ENCODE results near the gene TMEM208. TPM values are rescaled to one million over a fixed set of nuclear protein-coding genes. Genes with fewer than 3 reads are reported as not detected.

The TMEM208 gene
- polyA plus RNA-seq, 2 of the 4 experiments (the other 2 are of a cell fraction) = 73.5 to 114 TPM

GRCh38 chr16:67195676-67196075 is 31.3 kb upstream of the TMEM208 start (continued):
- TF ChIP-seq, protein P1, sequence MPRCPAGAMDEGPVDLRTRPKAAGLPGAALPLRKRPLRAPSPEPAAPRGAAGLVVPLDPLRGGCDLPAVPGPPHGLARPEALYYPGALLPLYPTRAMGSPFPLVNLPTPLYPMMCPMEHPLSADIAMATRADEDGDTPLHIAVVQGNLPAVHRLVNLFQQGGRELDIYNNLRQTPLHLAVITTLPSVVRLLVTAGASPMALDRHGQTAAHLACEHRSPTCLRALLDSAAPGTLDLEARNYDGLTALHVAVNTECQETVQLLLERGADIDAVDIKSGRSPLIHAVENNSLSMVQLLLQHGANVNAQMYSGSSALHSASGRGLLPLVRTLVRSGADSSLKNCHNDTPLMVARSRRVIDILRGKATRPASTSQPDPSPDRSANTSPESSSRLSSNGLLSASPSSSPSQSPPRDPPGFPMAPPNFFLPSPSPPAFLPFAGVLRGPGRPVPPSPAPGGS (IDR thresholded peaks at IDR 0.05) = no peak
- TF ChIP-seq HDAC2 (IDR thresholded peaks at IDR 0.05) = no peak

- 92% methylated on average over 1 of the region's 1 CpG for WGBS (ENCODE audit: missing lambda C conversion rate)
- POLR2A ChIA-PET = no interaction called here
- no peak overlapping the region for H3K4me3 ChIP-seq
- CTCF ChIA-PET = interaction anchor here (0.6 to 10.3 kb wide), 10 partner anchors 8 to 281 kb away, joined by 3 to 105 read pairs (median 8); partner anchors contain the start of genes EXOC3L1, FBXL8, FHOD1 and TRADD
- no peak for ATAC-seq
- FAIRE-seq = no peak
- no peak for DNase-seq (ENCODE audit: low read depth in 1 of 2, low spot score in 1 of 2)
- no peaks in the 10 kb centered on the region for H3K9me3 ChIP-seq
- TF ChIP-seq HOXB5 (CRISPR knock-in tag; IDR thresholded peaks at IDR 0.05) (no peak), PHF8 (IDR thresholded peaks at IDR 0.05; ENCODE audit: borderline replicate concordance, low read depth) (no peak), HOXA7 (CRISPR knock-in tag; IDR thresholded peaks at IDR 0.05) (no peak), ZNF302 (CRISPR knock-in tag; IDR thresholded peaks at IDR 0.05) (no peak), HEYL (CRISPR knock-in tag; IDR thresholded peaks at IDR 0.05) (no peak), EHF (CRISPR knock-in tag; IDR thresholded peaks at IDR 0.05) (no peak), NPAS2 (CRISPR knock-in tag; IDR thresholded peaks at IDR 0.05; ENCODE audit: borderline replicate concordance) (no peak), MAFK (IDR thresholded peaks at IDR 0.05; ENCODE audit: partially characterized antibody) (no peak), RCOR1 (IDR thresholded peaks at IDR 0.05; ENCODE audit: low read depth, low read length) (no peak)
- TF ChIP-seq, protein P2, sequence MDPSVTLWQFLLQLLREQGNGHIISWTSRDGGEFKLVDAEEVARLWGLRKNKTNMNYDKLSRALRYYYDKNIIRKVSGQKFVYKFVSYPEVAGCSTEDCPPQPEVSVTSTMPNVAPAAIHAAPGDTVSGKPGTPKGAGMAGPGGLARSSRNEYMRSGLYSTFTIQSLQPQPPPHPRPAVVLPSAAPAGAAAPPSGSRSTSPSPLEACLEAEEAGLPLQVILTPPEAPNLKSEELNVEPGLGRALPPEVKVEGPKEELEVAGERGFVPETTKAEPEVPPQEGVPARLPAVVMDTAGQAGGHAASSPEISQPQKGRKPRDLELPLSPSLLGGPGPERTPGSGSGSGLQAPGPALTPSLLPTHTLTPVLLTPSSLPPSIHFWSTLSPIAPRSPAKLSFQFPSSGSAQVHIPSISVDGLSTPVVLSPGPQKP (IDR thresholded peaks at IDR 0.05; ENCODE audit: low read depth, low read length) = no peak
- peaks cover 22% of the 10 kb centered on the region for H3K4me1 ChIP-seq
- no peak overlapping the region for H3K4me2 ChIP-seq
- H3K27ac ChIP-seq = no peak overlapping the region
These were observed 30.0 kb upstream of the TMEM208 start for GRCh38 chr16:67196881-67197280.

DNA sequence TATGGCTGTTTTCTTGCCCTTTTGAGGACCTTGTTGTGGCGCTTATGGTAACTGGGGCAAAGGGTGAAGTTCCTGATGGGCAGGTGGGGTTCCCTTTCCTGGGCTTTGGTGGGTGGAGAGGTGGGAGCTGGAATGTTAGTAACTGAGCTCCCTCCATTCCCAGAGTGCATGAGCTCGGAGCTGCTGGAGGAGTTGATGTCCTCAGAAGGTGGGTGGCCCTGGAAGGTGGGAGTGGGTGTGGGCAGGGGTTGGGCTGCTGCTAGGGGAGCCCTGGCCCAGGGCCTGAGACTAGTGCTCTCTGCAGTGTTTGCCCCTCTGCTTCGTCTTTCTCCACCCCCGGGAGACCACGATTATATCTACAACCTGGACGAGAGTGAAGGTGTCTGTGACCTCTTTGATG is 29.2 kb upstream of the TMEM208 start:
- ChIA-PET POLR2A (interaction anchor here (0.6 to 1.6 kb wide), 4 partner anchors 10 to 48 kb away, joined by 3 to 5 read pairs (median 4); partner anchors contain the start of gene TMEM208), CTCF (interaction anchor here (0.6 to 10.3 kb wide), 28 partner anchors 9 to 532 kb away, joined by 3 to 105 read pairs (median 6); partner anchors contain the start of genes EXOC3L1, FBXL8, FHOD1 and TMEM208)
- no peak for TF ChIP-seq HES2 (IDR thresholded peaks at IDR 0.05)
- TF ChIP-seq, protein P1 (IDR thresholded peaks at IDR 0.05) = no peak
- no peak for TF ChIP-seq CEBPB (IDR thresholded peaks at IDR 0.05)
- no peak for TF ChIP-seq ATOH8 (CRISPR knock-in tag; IDR thresholded peaks at IDR 0.05; ENCODE audit: low read depth)
- no peak for TF ChIP-seq RFX5 (IDR thresholded peaks at IDR 0.05)
- no peak for TF ChIP-seq EHF (CRISPR knock-in tag; IDR thresholded peaks at IDR 0.05)
- no peak for TF ChIP-seq E2F6 (IDR thresholded peaks at IDR 0.05; ENCODE audit: borderline replicate concordance, low read depth)
- no peak for TF ChIP-seq NR3C1 (IDR thresholded peaks at IDR 0.05)
- TF ChIP-seq RAD21 (conservative IDR thresholded peaks at IDR 0.05 in 1 of 2, IDR thresholded peaks at IDR 0.05 in 1 of 2) = no peak
- TF ChIP-seq ZFP36 (IDR thresholded peaks at IDR 0.05; ENCODE audit: borderline replicate concordance, partially characterized antibody) = no peak
- no peak for TF ChIP-seq CHD2 (IDR thresholded peaks at IDR 0.05; ENCODE audit: low read length, partially characterized antibody)
- TF ChIP-seq RARB (CRISPR knock-in tag; IDR thresholded peaks at IDR 0.05) = no peak
- no peak for TF ChIP-seq MAFK (IDR thresholded peaks at IDR 0.05; ENCODE audit: partially characterized antibody)
- no peak for TF ChIP-seq MAZ (IDR thresholded peaks at IDR 0.05; ENCODE audit: borderline replicate concordance, low read depth, low read length)
- no peak for TF ChIP-seq POLR2AphosphoS2 (conservative IDR thresholded peaks at IDR 0.05; ENCODE audit: low read length)
- TF ChIP-seq FOSL2 (IDR thresholded peaks at IDR 0.05) = no peak
- no peak for TF ChIP-seq FOSL2 (CRISPR knock-in tag; IDR thresholded peaks at IDR 0.05)
- TF ChIP-seq CBX8 (IDR thresholded peaks at IDR 0.05) = no peak
- no peak for TF ChIP-seq CHD4 (IDR thresholded peaks at IDR 0.05; ENCODE audit: borderline replicate concordance)
- TF ChIP-seq PBX3 (IDR thresholded peaks at IDR 0.05) = no peak
- no peak for TF ChIP-seq FOSB (CRISPR knock-in tag; IDR thresholded peaks at IDR 0.05)
- Histone ChIP-seq H3K9me3 (no peaks in the 10 kb centered on the region), H3K27ac (no peak overlapping the region), H3K4me3 (no peak overlapping the region), H3K4me2 (no peak overlapping the region), H3K4me1 (peaks cover 22% of the 10 kb centered on the region)
- DNase-seq (ENCODE audit: low read depth in 1 of 2, low spot score in 1 of 2) (no peak), FAIRE-seq (no peak), ATAC-seq (peak in 1 of 2 experiments; percentile 2; a peak in 1 of 6 replicates)
- 75% methylated on average over 6 of the region's 6 CpGs for WGBS (ENCODE audit: missing lambda C conversion rate)

Data from A549 (cell line).